Gastrocnemius medialis (tissue), 4 donors: ENCODE data around the gene PPFIA1. TPM values are rescaled to one million over a fixed set of nuclear protein-coding genes. Genes with fewer than 3 reads are reported as not detected.

ENCODE experiments used
- ATAC-seq, 2 donors: fragments of 150-250 bp; one replicate each; pipeline ENCODE4 v1.9.1; 2016
- DNase-seq, 2 donors: peaks; one replicate each; pipeline ENCODE4 v3.0.0-alpha.2; 2019
- H3K27ac ChIP-seq, 4 donors: fragments of 200-600 bp; sonication (generic); 1 replicate in 1 of 4; 2 replicates in 3 of 4; pipeline ENCODE4 v1.5.1; 2016 to 2018; ENCODE audit warnings: mild to moderate bottlenecking in 2 of 4, moderate library complexity in 1 of 4
- H3K27me3 ChIP-seq, 3 donors: fragments of 200-600 bp; sonication (generic) in 2 of 3; 1 replicate in 1 of 3; 2 replicates in 2 of 3; pipeline versions ENCODE4 v1.5.1 to v1.6.0; 2016 to 2019; ENCODE audit warnings: mild to moderate bottlenecking in 1 of 3, moderate library complexity in 1 of 3
- H3K36me3 ChIP-seq, 2 donors: fragments of 200-600 bp; sonication (generic) in 1 of 2; one replicate each; pipeline ENCODE4 v1.5.1; 2017 to 2018
- H3K4me1 ChIP-seq, 2 donors: fragments of 200-600 bp; sonication (generic) in 1 of 2; one replicate each; pipeline ENCODE4 v1.5.1; 2016 to 2017; ENCODE audit warnings: mild to moderate bottlenecking in 2 of 2
- H3K4me3 ChIP-seq, 4 donors: fragments of 200-600 bp; sonication (generic) in 3 of 4; 1 replicate in 1 of 4; 2 replicates in 3 of 4; pipeline ENCODE4 v1.5.1; 2016 to 2019; ENCODE audit warnings: mild to moderate bottlenecking in 2 of 4
- H3K9me3 ChIP-seq, 3 donors: fragments of 200-600 bp; sonication (generic) in 2 of 3; 1 replicate in 1 of 3; 2 replicates in 2 of 3; pipeline ENCODE4 v1.5.1; 2016 to 2019
- POLR2A ChIP-seq, 2 donors: fragments of 450-650 bp; IDR thresholded peaks; one replicate each; pipeline ENCODE4 v1.6.1; 2017; ENCODE audit warnings: antibody characterized with exemption in 2 of 2, mild to moderate bottlenecking in 2 of 2, moderate library complexity in 2 of 2
- in situ Hi-C, 4 donors: fragments of 200-750 bp; cut with MboI; loops; one replicate each; pipeline versions ENCODE4 v1.15.0 to v1.8.0; 2017; ENCODE audit warnings: low sequenced_read_pairs in 4 of 4
- intact Hi-C: fragments of 100-400 bp; cut with DNase I; formaldehyde crosslinking; loops from one replicate; pipeline ENCODE4 v1.15.1; 2023; ENCODE audit warnings: low total_unique reads
- total RNA-seq, 4 donors: library from RNA; depleted of rRNA; stranded (reverse); fragments of >200 nt; gene quantifications; one replicate each; pipeline versions ENCODE4 v1.1.0 to v1.2.3, GENCODE V29; 2016
- TF ChIP-seq, protein P1 (sequence below), 5 experiments: fragments of 450-650 bp in 3 of 5; fragments of 200-600 bp in 2 of 5; sonication (generic) in 2 of 5; IDR thresholded peaks in 4 of 5; conservative IDR thresholded peaks in 1 of 5; 1 replicate in 4 of 5; 2 replicates in 1 of 5; pipeline ENCODE4 v1.5.1; 2016 to 2019; ENCODE audit warnings: antibody characterized with exemption in 5 of 5, mild to moderate bottlenecking in 3 of 5, moderate library complexity in 3 of 5

PPFIA1 gene
- total RNA-seq, 4 donors from 2014 or later: 36.3 to 90.6 (median 46.0) TPM

- intact Hi-C loops: loop anchor here (2.0 to 5.0 kb wide), 2 partner anchors 55 to 126 kb away; partner anchors contain the start of gene CTTN
- no peak for ATAC-seq
- Histone ChIP-seq H3K27ac (peak overlapping the region; percentile 80 to 95 (median 86)), H3K4me1 (peaks cover 30 to 35% of the 10 kb centered on the region in 2 donors), H3K36me3 (peaks cover 0 to 20% of the 10 kb centered on the region in 2 donors), H3K27me3 (peaks cover 0 to 6% (median 2%) of the 10 kb centered on the region in 3 donors), H3K4me3 (peak overlapping the region; percentile 74 to 95 (median 76)), H3K9me3 (no peaks in the 10 kb centered on the region)
- in situ Hi-C loops: no loop called here
- TF ChIP-seq POLR2A (IDR thresholded peaks at IDR 0.05): no peak
- TF ChIP-seq, protein P1, sequence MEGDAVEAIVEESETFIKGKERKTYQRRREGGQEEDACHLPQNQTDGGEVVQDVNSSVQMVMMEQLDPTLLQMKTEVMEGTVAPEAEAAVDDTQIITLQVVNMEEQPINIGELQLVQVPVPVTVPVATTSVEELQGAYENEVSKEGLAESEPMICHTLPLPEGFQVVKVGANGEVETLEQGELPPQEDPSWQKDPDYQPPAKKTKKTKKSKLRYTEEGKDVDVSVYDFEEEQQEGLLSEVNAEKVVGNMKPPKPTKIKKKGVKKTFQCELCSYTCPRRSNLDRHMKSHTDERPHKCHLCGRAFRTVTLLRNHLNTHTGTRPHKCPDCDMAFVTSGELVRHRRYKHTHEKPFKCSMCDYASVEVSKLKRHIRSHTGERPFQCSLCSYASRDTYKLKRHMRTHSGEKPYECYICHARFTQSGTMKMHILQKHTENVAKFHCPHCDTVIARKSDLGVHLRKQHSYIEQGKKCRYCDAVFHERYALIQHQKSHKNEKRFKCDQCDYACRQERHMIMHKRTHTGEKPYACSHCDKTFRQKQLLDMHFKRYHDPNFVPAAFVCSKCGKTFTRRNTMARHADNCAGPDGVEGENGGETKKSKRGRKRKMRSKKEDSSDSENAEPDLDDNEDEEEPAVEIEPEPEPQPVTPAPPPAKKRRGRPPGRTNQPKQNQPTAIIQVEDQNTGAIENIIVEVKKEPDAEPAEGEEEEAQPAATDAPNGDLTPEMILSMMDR (IDR thresholded peaks at IDR 0.05 in 4 of 5, conservative IDR thresholded peaks at IDR 0.05 in 1 of 5): no peak
- DNase-seq: no peak
These were observed 1.1 kb downstream of the PPFIA1 start for GRCh38 chr11:70271649-70271953.

GRCh38 chr11:70272009-70272408 is 1.5 kb downstream of the PPFIA1 start:
- intact Hi-C loops (loop anchor here (5.0 kb wide), 1 partner anchor 125 kb away; the partner anchor contains the start of gene CTTN), in situ Hi-C loops (no loop called here)
- no peak overlapping the region for H3K27ac ChIP-seq
- H3K36me3 ChIP-seq: peaks cover 0 to 20% of the 10 kb centered on the region in 2 donors
- no peaks in the 10 kb centered on the region for H3K9me3 ChIP-seq
- ATAC-seq: no peak
- DNase-seq: peak in 1 of 2 donors; percentile 2
- peaks cover 0 to 6% (median 2%) of the 10 kb centered on the region in 3 donors for H3K27me3 ChIP-seq
- TF ChIP-seq, protein P1 (IDR thresholded peaks at IDR 0.05 in 4 of 5, conservative IDR thresholded peaks at IDR 0.05 in 1 of 5): no peak
- TF ChIP-seq POLR2A (IDR thresholded peaks at IDR 0.05): no peak
- peak overlapping the region in 1 of 4 donors; percentile 74 for H3K4me3 ChIP-seq
- peaks cover 30 to 35% of the 10 kb centered on the region in 2 donors for H3K4me1 ChIP-seq

- peaks cover 0 to 12% of the 10 kb centered on the region in 2 donors for H3K36me3 ChIP-seq
- in situ Hi-C loops: no loop called here
- H3K9me3 ChIP-seq: no peaks in the 10 kb centered on the region
- H3K4me1 ChIP-seq: peaks cover 4 to 28% of the 10 kb centered on the region in 2 donors
- DNase-seq (no peak), ATAC-seq (no peak)
- intact Hi-C loops: no loop called here
- H3K27ac ChIP-seq: no peak overlapping the region
- TF ChIP-seq, protein P1 (IDR thresholded peaks at IDR 0.05 in 4 of 5, conservative IDR thresholded peaks at IDR 0.05 in 1 of 5): no peak
- no peak for TF ChIP-seq POLR2A (IDR thresholded peaks at IDR 0.05)
- H3K4me3 ChIP-seq: no peak overlapping the region
- H3K27me3 ChIP-seq: no peaks in the 10 kb centered on the region
These were observed 8.5 kb downstream of the PPFIA1 start for GRCh38 chr11:70278994-70279393.

- intact Hi-C loops (no loop called here), in situ Hi-C loops (no loop called here)
- Histone ChIP-seq H3K4me1 (peaks cover 0 to 18% of the 10 kb centered on the region in 2 donors), H3K4me3 (no peak overlapping the region), H3K36me3 (peaks cover 0 to 31% of the 10 kb centered on the region in 2 donors), H3K9me3 (no peaks in the 10 kb centered on the region), H3K27ac (peak overlapping the region in 3 of 4 donors; percentile 13 to 30 (median 25)), H3K27me3 (no peaks in the 10 kb centered on the region)
- DNase-seq (no peak), ATAC-seq (no peak)
- no peak for TF ChIP-seq POLR2A (IDR thresholded peaks at IDR 0.05)
- TF ChIP-seq, protein P1 (IDR thresholded peaks at IDR 0.05 in 4 of 5, conservative IDR thresholded peaks at IDR 0.05 in 1 of 5): no peak
These were observed 10.7 kb downstream of the PPFIA1 start for GRCh38 chr11:70281156-70281609.

- in situ Hi-C loops (no loop called here), intact Hi-C loops (no loop called here)
- DNase-seq (no peak), ATAC-seq (no peak)
- H3K27ac ChIP-seq: no peak overlapping the region
- no peak for TF ChIP-seq POLR2A (IDR thresholded peaks at IDR 0.05)
- TF ChIP-seq, protein P1 (IDR thresholded peaks at IDR 0.05 in 4 of 5, conservative IDR thresholded peaks at IDR 0.05 in 1 of 5): no peak
- no peak overlapping the region for H3K4me3 ChIP-seq
- H3K4me1 ChIP-seq: peaks cover 0 to 18% of the 10 kb centered on the region in 2 donors
- H3K36me3 ChIP-seq: peaks cover 0 to 33% of the 10 kb centered on the region in 2 donors
- H3K27me3 ChIP-seq: no peaks in the 10 kb centered on the region
- H3K9me3 ChIP-seq: no peaks in the 10 kb centered on the region
These were observed 11.5 kb downstream of the PPFIA1 start for GRCh38 chr11:70282012-70282411.
